Measurements from ENCODE around the gene KAT2B.
A peak's percentile ranks its signal among the peaks of the same experiment; 100 is the strongest.
"Not testable (repeated sequence)": the region's sequence is repeated elsewhere in the genome, so short reads cannot be mapped to it uniquely, and the experiment has no call there.

The KAT2B gene

DNA sequence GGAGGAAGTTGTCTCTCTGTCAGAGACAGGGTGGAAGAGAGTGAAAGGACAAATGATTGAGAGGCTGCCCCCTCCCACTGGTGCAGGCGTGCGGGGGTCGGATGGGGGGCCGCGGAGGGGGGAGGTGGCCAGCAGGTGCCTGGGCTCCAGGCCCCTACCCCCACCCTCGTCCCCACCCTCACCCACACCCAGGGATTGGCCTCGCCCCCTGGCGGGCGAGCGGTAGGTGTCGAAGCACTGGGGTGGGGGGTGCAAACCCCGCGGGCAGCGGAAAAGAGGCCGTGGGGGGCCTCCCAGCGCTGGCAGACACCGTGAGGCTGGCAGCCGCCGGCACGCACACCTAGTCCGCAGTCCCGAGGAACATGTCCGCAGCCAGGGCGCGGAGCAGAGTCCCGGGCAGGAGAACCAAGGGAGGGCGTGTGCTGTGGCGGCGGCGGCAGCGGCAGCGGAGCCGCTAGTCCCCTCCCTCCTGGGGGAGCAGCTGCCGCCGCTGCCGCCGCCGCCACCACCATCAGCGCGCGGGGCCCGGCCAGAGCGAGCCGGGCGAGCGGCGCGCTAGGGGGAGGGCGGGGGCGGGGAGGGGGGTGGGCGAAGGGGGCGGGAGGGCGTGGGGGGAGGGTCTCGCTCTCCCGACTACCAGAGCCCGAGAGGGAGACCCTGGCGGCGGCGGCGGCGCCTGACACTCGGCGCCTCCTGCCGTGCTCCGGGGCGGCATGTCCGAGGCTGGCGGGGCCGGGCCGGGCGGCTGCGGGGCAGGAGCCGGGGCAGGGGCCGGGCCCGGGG is at the start of gene KAT2B:
Gene KAT2B, plus strand, starts transcription at position 682 of the 783 bp plus-strand sequence. Its CDS starts 32 bp downstream, at position 714.
- peak in 13 of 14 donors; percentile 45 to 90 (median 79) for DNase-seq

DNA sequence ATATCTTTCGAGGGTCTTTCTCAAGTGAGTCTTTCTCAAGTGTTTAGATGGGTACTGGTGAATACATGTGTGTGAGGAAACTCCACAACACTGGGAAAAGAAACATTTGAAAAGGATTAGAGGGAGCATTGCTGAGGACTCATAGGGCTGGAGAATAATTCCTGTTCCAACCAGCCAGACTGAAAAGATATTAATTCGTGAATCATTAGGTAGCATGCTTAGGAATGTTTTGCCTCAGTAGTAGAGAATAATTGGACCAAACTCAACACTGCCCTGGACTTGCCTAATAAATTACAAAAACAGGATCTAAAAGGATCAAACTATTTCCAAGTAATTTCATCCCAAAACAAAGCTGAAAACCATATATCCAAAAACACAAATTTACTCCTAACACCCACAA is 45.5 kb upstream of the KAT2B start:
- DNase-seq = no peak

DNA sequence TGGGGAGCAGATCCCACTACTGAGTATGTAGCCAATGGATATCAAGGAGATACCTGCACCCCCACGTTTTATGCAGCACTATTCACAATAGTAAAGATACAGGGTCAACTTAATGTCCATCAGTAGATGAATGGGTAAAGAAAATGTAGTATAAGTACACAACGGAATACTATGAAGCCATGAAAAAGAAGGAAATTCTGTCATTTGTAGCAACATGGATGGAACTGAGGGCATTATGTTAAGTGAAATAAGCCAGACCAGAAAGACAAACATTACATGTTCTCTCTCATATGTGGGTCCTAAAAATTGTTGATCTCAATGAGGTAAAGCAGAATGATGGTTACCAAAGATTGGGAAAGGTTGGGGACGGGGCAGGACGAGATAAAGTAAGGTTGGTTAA is 42.7 kb upstream of the KAT2B start:
- DNase-seq = no peak

DNA sequence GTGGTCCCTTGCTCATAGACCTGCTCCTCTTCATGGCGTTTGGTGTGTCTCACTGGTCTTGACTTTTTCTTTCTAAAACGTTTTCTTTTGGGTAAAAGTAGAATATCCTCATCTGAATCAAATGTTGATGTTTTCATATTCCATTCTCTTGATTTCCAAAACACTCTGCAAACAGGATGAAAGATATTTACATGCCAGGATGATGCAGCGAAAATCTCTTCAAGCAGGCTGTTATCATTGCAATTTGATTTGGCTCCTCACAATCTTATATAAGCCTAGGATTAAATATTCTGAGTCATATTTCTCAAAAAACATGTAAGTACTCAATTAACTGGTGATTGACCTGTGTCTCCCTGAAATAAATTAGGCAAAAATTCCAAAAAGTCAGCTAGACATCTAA is 38.3 kb upstream of the KAT2B start:
- DNase-seq = no peak

DNA sequence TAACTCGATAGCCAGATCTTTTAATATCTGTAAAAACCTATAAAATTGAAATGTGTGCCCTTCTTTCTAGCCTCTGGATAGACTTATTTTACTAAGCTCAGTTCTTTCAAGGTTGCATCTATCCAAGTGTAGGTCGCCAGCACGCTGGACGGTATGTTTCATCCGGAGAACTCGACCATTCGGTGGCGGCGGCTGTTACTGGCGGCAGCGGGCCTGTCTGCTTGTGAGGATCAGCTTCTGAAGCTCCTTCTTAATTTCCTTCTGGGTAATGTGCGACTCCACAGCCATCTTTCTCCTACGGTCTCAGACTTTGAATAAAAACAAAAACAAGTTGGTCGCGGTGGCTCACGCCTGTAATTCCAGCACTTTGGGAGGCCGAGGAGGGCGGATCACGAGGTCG is 32.3 kb upstream of the KAT2B start:
- no peak for DNase-seq

DNA sequence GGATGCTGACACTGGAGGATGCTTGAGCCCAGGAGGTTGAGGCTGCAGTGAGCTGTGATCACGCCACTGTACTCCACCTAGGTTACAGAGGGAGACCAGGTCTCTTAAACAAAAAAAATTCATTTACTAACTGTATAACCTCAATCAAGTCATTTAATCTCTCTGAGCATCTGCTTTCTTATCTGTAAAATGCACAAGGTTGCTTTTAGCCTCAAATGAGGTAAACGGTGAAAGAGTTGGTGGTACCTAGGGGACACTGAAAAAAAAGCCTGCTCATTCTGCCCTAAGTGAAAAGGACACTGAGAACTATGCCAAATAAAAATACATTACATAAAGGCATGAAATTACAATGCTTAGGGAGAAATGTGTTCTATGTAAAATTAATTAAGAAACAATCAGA is 31.6 kb upstream of the KAT2B start:
- no peak for DNase-seq

DNA sequence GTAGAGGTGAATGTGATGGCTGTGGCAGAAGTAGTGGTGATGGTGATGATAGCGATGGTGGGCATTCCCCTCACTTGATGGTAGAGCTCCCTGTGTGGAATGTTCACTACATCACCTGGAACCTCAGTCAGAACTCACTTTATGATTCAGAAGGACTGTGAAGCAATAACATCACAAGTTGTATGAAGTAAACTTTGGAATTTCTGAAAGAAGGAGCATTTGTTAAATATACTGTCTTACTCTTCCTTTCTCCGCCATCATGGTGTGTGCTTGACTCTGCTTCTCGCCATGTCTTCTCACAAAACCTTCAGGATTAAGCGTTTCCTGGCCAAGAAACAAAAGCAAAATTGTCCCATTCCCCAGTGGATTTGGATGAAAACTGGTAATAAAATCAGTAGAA is 28.1 kb upstream of the KAT2B start, which contains the start of gene PP2D1:
Gene PP2D1, minus strand, starts transcription at position 101 of the 400 bp plus-strand sequence. CDS start 192 bp downstream, outside the sequence.
- no peak for DNase-seq

DNA sequence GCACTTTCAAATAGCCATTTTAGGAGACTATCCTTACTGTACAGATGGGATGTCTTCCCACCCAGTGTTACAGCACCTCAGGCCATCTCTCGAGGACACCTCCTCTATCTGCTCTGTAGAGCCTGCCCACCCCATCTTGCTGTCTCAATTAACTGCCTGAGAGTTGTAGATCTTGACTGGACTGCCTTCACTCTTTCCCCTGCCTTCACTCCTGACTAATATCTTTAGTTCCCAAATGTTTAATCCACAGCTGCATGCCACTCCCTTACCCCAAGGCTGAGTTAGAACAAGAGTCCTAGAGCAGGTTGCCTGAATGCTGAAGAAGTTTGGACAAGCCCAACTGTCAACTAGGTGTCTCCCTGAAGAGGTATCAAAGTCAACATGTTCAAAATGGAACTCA is 26.9 kb upstream of the KAT2B start:
- no peak for DNase-seq

DNA sequence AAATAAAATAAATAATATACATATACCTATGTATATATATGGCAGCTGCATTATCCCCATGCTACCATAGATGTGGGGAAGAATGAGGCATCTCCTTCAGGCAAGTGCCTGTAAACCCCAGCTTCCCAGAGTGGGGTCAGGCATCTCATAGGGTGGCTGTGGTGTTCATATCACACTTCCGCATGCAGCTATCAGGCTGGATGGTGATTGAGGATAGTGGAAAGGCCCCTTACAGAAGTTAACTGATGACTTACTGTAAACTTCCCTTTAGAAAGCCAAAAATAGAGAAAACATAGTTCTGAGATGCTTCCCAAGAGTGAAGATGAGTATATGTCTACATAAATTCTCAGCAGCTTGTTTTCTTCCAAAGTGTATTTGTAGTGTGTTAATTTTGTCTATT is 24.7 kb upstream of the KAT2B start:
- no peak for DNase-seq

DNA sequence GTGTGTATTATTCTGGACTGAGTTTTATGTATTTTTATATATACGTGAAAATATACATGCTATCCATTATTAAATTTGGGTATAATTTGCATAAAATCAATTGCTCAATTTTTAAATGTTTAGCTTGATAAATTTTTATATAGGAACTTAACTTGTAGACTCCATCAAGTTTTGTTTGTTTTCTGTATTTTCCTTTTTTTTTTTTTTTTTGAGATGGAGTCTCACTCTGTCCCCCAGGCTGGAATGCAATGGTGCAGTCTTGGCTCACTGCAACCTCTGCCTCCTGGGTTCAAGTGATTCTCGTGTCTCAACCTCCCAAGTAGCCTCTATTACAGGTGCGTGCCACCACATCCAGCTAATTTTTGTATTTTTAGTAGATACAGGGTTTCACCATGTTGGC is 24.2 kb upstream of the KAT2B start:
- not testable (repeated sequence) for DNase-seq

DNA sequence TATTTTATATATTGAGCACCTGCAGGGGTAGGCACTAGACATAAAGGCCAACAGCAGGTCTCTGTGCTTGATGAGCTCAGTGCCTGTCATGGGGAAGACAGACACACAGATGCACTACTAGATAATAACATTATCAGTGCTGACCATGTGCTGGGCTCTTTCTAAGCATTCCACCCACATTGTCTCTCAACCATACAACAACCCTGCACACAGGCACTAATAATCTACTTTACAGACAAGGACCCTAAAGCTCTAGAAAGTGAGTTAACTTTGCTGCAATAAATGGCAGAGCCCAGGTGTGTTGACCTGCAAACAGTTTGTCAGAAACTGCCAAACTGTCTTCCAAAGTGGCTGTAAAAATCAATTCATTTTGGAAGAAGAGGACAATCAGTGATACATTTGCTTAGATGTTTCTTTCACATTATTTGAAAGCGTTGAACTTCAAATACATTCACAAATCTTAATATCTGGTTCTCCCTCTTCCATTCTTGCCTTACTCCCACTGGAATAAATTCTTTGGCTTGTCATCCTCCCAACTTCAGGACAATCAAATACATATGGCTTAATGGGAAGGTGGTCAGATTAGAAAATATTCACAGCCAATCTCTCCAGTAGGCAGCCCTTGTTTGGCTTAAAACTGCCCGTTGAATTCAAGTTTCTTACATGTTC is 17.2 kb upstream of the KAT2B start:
- no peak for DNase-seq

DNA sequence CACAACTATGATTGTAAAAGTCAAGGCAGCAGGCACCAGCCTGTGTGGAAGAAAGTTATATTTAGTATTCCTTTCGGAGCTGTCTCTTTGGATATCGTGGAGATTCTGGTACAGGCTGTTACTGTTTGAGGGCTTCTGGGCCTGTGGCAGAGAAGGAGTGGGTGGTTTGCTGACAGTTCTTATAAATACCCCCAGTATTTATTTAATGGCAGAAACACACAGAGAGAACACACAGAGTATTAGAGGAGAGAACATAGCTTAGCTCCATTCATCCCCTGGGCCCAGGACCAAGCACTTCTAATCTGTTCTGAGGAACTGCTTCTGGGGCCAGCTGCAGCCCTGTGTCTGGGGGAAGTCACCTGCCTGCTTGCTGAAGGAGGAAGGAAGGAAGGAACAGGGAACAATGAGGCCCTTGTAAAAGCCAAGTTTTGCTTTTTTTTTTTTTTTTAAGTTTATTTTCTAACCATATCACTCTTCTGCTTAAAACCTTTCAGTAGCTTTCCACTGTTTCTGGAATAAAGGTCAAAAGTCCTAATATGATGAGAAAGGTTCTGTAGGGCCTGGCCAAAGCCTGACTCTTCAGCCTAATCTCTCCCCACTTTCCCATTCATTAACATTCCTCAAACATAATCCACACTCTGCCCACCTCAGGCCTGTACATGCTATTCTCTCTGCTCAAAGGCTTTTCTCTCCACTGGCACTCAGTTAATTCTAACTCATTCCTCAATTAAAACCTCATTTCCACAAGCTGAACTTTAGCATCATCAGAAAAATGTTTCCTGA is 16.4 kb upstream of the KAT2B start:
- DNase-seq = peak in 7 of 14 donors; percentile 19 to 45 (median 37)

DNA sequence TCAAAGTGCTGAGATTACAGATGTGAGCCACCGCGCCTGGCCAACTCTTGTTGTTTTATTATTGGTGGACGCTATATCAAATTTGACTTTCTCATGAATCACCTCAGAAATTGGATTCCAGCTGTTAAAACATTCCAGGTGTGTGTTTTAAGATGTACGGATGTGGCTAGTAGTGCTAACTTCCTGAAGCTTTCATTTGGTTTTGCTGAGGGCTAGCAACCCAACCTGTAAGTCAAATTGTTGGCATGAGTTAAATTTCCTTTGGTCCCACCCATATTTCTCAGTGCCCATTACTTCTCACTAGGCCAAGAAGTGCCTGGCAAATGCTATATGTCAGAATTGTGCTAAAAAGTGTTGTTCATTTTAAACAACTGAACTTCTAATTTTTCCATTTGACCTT is 13.1 kb upstream of the KAT2B start:
- no peak for DNase-seq

DNA sequence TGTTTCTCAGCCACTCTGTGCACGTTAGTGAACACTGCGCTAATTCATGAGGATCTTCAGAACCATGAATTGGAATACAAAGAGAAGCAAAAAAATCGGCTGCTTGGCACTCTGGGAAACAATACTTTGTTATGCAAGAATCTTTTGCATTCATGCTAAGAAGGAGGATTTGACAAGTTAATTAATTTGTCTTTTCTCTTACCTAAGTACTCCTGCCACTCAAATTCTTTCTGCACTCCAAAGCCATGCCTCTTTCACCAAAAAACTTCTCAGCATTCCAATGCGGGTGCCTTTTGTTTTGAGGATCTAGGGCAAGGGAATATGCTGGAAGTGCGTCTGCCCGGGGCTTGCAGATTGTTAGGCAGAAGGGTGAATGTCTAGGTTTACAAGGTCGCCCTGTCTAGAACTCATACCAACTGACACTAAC is 11.3 kb upstream of the KAT2B start:
- DNase-seq = no peak

DNA sequence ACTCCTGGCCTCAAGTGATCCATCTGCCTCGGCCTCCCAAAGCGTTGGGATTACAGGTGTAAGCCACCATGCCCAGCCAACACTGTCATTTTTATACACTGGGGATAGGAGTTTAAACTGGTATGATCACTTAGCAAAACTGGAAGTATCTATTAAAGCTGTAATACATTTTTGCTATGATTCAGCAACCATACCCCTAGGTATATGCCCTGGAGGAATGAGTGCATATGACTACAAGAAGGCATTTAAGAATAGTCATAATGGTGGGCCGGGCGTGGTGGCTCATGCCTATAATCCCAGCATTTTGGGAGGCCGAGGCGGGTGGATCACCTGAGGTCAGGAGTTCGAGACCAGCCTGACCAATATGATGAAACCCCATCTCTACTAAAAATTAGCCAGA is 8.3 kb upstream of the KAT2B start:
- DNase-seq = not testable (repeated sequence)

DNA sequence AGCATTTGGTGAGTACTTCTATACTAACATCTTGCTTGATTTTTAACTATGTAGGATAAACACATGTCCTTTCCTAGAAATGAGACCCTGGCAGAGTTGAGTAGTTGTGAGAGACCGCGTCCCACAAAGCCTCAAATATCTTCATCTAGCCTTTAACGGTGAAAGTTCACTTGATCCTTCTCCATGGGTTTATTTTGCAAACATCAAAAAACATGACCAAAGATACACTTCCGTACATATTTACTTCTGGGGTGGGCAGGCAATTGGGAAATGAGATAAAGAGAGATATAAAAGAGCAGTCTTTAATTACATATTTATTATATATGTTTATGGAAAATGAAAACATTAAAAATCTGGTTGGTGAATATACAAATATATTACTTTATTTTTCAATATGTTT is 5.2 kb upstream of the KAT2B start:
- no peak for DNase-seq

DNA sequence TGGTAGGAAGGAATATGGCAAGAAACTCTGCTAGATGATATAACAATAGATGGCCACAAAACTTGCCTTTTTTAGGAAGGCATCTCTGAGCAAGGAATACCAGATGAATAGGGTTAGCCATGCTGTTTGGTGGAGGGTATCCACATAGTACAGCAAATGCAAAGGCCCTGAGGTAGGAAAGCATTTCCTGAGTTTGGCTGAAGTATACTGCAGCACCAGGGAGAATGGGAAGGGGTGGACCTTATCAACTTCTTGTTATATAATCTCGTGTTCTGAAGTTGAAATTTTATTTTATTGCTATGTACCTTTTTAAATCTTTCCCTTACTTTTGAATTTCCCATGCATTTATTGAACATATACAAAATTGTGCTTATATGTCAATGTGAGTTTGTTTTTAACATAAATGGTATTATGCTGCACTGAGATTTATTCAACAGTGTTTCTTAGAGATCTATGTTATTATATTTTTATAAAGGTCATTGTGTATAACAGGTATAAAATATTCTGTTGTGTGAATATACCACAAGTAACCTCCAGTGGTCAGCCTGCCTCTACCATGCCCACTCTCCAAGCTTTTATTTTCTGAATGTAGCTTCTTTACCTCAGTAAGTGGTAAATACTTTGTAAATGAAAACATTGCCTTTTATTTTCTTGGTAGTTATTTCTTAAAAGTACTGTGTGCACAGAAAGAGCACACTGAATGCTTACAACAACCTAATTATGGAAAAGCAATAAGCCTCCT is 2.8 kb upstream of the KAT2B start:
- no peak for DNase-seq

DNA sequence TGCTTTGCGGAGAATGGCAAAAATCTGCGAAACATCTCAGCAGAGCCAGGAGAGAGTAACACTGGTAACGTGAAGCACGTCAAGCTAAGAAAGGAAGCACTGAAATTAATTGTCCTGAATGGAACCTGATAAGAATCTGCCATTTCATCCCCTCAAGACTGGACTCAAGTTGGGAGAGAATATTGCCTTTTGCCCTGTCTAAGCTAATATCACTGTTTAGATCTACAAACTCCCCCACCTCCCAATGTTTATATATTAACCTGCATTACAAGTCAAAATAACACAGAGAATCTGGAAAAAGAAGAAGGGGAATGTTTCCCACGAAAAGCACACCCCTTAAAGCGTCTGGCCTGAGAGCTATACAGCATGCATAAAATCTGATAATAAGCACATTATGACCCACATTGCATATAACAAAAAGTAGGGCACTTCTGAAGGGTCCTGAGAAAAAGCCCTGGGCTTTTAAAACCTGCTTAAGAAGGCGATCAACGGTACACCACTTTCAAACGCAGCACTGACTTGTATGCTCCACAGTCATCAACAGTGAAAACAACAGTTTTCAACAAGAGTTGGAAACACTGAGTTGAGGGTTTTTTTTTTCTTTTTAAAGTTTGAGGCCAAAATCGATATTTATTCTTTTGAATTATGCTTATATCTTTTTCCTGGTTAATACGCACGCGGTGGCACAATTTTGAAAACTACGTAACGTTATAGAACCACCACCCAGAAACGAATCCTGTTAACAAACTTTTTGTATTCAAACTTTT is 1.4 kb upstream of the KAT2B start:
- DNase-seq = peak in 1 of 14 donors; percentile 42

DNA sequence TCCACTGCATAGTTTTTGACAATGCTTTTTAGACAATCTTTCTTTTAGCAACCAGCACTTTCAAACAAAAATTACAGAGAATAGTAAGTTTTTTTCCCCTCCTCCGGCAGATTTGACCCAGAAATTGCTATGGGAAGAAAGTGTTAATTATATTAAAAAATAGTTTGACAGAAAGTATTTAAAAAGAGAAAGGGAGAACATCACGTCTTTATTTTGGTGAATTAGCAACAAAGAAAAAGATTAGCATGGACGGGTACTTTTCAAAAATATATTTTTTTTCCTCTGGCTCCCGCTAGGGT is 831 bp upstream of the KAT2B start:
- no peak for DNase-seq

DNA sequence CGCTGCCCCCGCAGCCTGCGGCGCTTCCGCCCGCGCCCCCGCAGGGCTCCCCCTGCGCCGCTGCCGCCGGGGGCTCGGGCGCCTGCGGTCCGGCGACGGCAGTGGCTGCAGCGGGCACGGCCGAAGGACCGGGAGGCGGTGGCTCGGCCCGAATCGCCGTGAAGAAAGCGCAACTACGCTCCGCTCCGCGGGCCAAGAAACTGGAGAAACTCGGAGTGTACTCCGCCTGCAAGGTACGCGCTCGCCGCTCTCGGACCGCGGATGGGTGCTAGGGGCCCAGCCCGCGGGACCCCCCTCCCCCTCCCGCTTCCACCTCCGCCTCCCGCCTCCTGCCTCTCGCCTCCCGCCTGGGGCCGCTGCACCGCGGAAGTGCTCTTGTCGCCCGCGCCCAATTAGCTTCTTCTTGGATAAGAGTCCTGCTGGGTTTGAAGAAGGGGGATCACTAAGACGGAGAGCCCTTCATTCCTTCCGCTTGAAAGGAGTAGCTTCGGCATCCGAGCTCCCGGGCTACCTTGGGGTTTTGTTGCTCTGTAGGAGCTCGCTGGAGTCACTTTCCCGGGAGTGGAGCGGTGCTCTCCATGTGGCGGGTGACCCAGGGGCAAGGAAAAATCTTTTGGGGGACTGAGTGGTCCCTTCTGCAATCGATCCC is 426 bp downstream of the KAT2B start:
- peak in 13 of 14 donors; percentile 30 to 90 (median 79) for DNase-seq

DNA sequence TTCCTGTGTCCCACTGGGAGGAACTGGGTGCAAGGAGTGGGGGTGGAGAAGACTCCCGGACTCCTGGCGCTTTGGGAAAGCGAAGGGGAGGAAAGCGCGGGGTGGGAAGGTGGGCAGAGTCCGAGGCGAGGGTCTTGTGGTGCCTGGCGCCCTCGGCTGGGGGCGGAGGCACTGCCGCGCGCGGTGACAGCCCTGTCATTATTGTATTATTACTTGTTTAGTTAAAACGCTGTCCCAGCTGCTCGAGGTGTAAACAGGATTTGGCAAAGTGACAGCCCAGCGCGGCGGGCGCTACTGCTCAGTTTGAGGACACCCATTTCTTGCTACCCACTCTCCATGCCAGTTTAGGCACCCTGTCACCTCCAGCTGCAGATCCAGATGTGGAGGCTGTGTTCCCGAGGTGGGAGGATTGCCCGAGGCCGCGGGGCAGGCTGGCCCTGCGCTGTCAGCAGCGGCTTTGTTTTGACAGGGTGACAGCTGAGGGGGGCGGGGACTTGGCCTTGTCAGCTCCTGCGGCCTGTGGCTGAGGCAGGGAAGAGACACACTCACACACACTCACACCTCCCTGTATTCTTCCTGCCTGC is 1.0 kb downstream of the KAT2B start:
- DNase-seq = peak; percentile 17 to 95 (median 88)
